Measurements from ENCODE around the gene MYO3B. TPM values are rescaled to one million over a fixed set of nuclear protein-coding genes. Genes with fewer than 3 reads are reported as not detected.

The MYO3B gene
- total and polyA plus RNA-seq, 2 donors (not counting 3 experiments of a cell fraction or from before 2014, with no cell fraction given) = 0.03 TPM; not detected in 1

DNA sequence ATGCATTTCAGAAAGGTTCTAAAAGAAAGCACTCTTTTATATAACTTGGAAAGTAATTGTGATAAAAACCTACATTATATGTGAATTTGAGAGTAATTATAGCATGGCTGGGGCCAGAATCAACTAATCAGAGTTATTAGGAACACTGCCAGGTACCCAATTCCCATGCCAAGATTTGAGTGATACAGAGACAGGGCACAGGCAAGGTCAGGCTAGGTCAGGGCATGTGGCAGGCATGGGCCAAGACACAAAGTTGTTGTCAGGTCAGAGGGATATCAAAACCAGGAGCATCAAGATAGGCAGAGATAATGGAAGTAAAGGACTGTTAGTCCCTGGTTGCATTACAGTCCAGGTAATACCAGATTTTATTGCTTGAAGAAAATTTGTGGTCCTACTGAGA, 87.4 kb downstream of the MYO3B start:
- no peaks in the 10 kb centered on the region for H3K9me1 ChIP-seq (replicated peaks; ENCODE audit: control insufficient read depth, extremely low read depth, insufficient read depth, low read length)
- H3K9me3 ChIP-seq (replicated peaks; ENCODE audit: control insufficient read depth, insufficient read depth, low read length) = no peaks in the 10 kb centered on the region
- H3K79me2 ChIP-seq (ENCODE audit: control insufficient read depth, insufficient read depth, low read length) = no peaks in the 10 kb centered on the region
- POLR2A ChIA-PET = no interaction called here
- CTCF ChIA-PET = interaction anchor here (1.4 kb wide), 1 partner anchor 29 kb away, joined by 5 read pairs; no protein-coding TSS in a partner anchor
- FAIRE-seq (no peak), DNase-seq (ENCODE audit: low read depth, low spot score) (no peak)
- H3K27ac ChIP-seq (ENCODE audit: insufficient read depth, low read depth, low read length) = no peak overlapping the region
- H2AFZ ChIP-seq (ENCODE audit: low read depth, low read length) = no peak overlapping the region
- dilution Hi-C loops (cut with MboI; ENCODE audit: extremely low pct_ligation_motif_present, low sequenced_read_pairs) (no loop called here), intact Hi-C loops (cut with micrococcal nuclease) (no loop called here)
- H3K27me3 ChIP-seq (ENCODE audit: control insufficient read depth in 2 of 2, insufficient read depth in 2 of 2, low read length in 2 of 2) = peaks cover 4% of the 10 kb centered on the region in 2 experiments
- no peaks in the 10 kb centered on the region for H4K20me1 ChIP-seq (replicated peaks; ENCODE audit: control insufficient read depth, extremely low read depth, insufficient read depth, low read length)
- H3K9ac ChIP-seq (replicated peaks; ENCODE audit: extremely low read depth, insufficient read depth, low read length) = no peak overlapping the region
- H3K4me3 ChIP-seq (replicated peaks in 1 of 3; ENCODE audit: insufficient read depth in 1 of 3, low read depth in 1 of 3, low read length in 3 of 3) = no peak overlapping the region
- TF ChIP-seq, protein P1, sequence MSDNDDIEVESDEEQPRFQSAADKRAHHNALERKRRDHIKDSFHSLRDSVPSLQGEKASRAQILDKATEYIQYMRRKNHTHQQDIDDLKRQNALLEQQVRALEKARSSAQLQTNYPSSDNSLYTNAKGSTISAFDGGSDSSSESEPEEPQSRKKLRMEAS (IDR thresholded peaks at IDR 0.05; ENCODE audit: insufficient read depth, insufficient read length) = no peak
- no peak for TF ChIP-seq MYC (IDR thresholded peaks at IDR 0.05; ENCODE audit: low read depth, low read length)
- no peak for TF ChIP-seq POLR2A (IDR thresholded peaks at IDR 0.05; ENCODE audit: low read depth, low read length)
- no peak for TF ChIP-seq POLR2AphosphoS5 (IDR thresholded peaks at IDR 0.05; ENCODE audit: insufficient read depth, low read depth, low read length)
- no peak for TF ChIP-seq GATA2 (IDR thresholded peaks at IDR 0.05; ENCODE audit: insufficient read depth, insufficient read length, low read depth, low read length)
- no peak for TF ChIP-seq FOS (IDR thresholded peaks at IDR 0.05; ENCODE audit: borderline replicate concordance, insufficient read depth, low read length)
- no peak for TF ChIP-seq EZH2 (IDR thresholded peaks at IDR 0.05; ENCODE audit: borderline replicate concordance, low read depth, low read length, severe bottlenecking)
- no peak for TF ChIP-seq JUN (IDR thresholded peaks at IDR 0.05; ENCODE audit: borderline replicate concordance, insufficient read depth, insufficient read length, low read depth)
- TF ChIP-seq, protein P2, sequence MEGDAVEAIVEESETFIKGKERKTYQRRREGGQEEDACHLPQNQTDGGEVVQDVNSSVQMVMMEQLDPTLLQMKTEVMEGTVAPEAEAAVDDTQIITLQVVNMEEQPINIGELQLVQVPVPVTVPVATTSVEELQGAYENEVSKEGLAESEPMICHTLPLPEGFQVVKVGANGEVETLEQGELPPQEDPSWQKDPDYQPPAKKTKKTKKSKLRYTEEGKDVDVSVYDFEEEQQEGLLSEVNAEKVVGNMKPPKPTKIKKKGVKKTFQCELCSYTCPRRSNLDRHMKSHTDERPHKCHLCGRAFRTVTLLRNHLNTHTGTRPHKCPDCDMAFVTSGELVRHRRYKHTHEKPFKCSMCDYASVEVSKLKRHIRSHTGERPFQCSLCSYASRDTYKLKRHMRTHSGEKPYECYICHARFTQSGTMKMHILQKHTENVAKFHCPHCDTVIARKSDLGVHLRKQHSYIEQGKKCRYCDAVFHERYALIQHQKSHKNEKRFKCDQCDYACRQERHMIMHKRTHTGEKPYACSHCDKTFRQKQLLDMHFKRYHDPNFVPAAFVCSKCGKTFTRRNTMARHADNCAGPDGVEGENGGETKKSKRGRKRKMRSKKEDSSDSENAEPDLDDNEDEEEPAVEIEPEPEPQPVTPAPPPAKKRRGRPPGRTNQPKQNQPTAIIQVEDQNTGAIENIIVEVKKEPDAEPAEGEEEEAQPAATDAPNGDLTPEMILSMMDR (IDR thresholded peaks at IDR 0.05; ENCODE audit: extremely low read depth in 1 of 2, insufficient read depth in 1 of 2, low read depth in 1 of 2, low read length in 2 of 2) = no peak
- no peak overlapping the region for H3K4me2 ChIP-seq (ENCODE audit: insufficient read depth, low read length)
- no peaks in the 10 kb centered on the region for H3K4me1 ChIP-seq (ENCODE audit: control insufficient read depth, extremely low read depth, insufficient read depth, low read length)
- H3K36me3 ChIP-seq (ENCODE audit: control insufficient read depth in 2 of 2, extremely low read depth in 1 of 2, insufficient read depth in 2 of 2, low read length in 2 of 2) = no peaks in the 10 kb centered on the region
- BruUV-seq (replicated peaks) = no TSS peak
